Parathyroid adenoma (tissue), 2 donors: Measurements from ENCODE around the gene CES2.

Source experiments
- H2AFZ ChIP-seq: fragments of 300-600 bp; sonication (generic); one replicate; pipeline ENCODE4 v1.7.0; 2017; ENCODE audit warnings: antibody characterized with exemption, mild to moderate bottlenecking
- H3K27ac ChIP-seq: fragments of 300-600 bp; sonication (generic); one replicate; pipeline ENCODE4 v1.7.0; 2017
- H3K27me3 ChIP-seq: fragments of 300-600 bp; sonication (generic); one replicate; pipeline ENCODE4 v1.7.0; 2017; ENCODE audit warnings: low read length; ENCODE audit not compliant: control insufficient read depth, insufficient read depth
- H3K36me3 ChIP-seq: fragments of 300-600 bp; sonication (generic); one replicate; pipeline ENCODE4 v1.7.0; 2017; ENCODE audit warnings: low read length; ENCODE audit not compliant: control insufficient read depth, insufficient read depth
- H3K4me1 ChIP-seq: fragments of 300-600 bp; sonication (generic); one replicate; pipeline ENCODE4 v1.7.0; 2017; ENCODE audit warnings: control low read depth
- H3K4me2 ChIP-seq: fragments of 300-600 bp; sonication (generic); one replicate; pipeline ENCODE4 v1.7.0; 2017; ENCODE audit warnings: low read length
- H3K4me3 ChIP-seq: fragments of 300-600 bp; sonication (generic); one replicate; pipeline ENCODE4 v1.7.0; 2017; ENCODE audit warnings: low read depth, low read length
- H3K79me2 ChIP-seq: fragments of 300-600 bp; sonication (generic); one replicate; pipeline ENCODE4 v1.7.0; 2017; ENCODE audit warnings: control low read depth
- H3K9ac ChIP-seq: fragments of 300-600 bp; sonication (generic); one replicate; pipeline ENCODE4 v1.7.0; 2017; ENCODE audit warnings: mild to moderate bottlenecking
- H3K9me3 ChIP-seq: fragments of 300-600 bp; sonication (generic); one replicate; pipeline ENCODE4 v1.7.0; 2017; ENCODE audit warnings: low read length; ENCODE audit not compliant: control insufficient read depth
- TF ChIP-seq, protein P1 (sequence below): fragments of 300-600 bp; sonication (generic); IDR thresholded peaks from one replicate; pipeline ENCODE4 v1.7.0; 2017; ENCODE audit warnings: antibody characterized with exemption, mild to moderate bottlenecking
- donor health status: primary hyperparathyroidism.

CES2 gene

DNA sequence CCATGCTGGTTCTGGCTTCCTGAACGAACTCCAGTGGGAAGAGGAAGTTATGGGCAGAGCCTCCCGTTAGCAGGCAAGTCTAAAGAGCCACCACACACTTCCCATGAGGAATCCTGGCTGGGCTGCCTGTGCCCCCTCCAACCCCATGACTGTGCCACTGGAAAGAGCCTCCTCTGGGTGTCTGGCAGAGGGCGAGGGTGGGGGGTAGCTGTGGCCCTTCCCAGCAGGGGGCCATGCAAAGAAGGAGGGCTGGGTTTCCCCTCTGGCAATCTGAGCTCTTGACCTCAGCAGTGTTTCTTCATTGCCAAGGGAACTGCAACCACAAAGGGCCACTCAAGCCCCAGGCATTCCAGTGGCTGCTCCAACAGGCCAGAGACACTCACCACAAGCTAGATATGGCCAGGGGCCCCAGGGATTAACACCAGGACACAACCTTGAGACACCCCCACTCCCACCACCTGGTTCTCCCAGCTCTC lies 8.3 kb upstream of the CES2 start:
- Histone ChIP-seq H3K4me3 (no peak overlapping the region), H3K4me1 (peaks cover 9% of the 10 kb centered on the region), H3K9me3 (no peaks in the 10 kb centered on the region), H3K79me2 (no peaks in the 10 kb centered on the region), H3K36me3 (no peaks in the 10 kb centered on the region), H3K9ac (no peak overlapping the region), H3K4me2 (no peak overlapping the region), H3K27ac (peak overlapping the region; percentile 6), H2AFZ (no peak overlapping the region), H3K27me3 (no peaks in the 10 kb centered on the region)
- TF ChIP-seq, protein P1, sequence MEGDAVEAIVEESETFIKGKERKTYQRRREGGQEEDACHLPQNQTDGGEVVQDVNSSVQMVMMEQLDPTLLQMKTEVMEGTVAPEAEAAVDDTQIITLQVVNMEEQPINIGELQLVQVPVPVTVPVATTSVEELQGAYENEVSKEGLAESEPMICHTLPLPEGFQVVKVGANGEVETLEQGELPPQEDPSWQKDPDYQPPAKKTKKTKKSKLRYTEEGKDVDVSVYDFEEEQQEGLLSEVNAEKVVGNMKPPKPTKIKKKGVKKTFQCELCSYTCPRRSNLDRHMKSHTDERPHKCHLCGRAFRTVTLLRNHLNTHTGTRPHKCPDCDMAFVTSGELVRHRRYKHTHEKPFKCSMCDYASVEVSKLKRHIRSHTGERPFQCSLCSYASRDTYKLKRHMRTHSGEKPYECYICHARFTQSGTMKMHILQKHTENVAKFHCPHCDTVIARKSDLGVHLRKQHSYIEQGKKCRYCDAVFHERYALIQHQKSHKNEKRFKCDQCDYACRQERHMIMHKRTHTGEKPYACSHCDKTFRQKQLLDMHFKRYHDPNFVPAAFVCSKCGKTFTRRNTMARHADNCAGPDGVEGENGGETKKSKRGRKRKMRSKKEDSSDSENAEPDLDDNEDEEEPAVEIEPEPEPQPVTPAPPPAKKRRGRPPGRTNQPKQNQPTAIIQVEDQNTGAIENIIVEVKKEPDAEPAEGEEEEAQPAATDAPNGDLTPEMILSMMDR: no peak

DNA sequence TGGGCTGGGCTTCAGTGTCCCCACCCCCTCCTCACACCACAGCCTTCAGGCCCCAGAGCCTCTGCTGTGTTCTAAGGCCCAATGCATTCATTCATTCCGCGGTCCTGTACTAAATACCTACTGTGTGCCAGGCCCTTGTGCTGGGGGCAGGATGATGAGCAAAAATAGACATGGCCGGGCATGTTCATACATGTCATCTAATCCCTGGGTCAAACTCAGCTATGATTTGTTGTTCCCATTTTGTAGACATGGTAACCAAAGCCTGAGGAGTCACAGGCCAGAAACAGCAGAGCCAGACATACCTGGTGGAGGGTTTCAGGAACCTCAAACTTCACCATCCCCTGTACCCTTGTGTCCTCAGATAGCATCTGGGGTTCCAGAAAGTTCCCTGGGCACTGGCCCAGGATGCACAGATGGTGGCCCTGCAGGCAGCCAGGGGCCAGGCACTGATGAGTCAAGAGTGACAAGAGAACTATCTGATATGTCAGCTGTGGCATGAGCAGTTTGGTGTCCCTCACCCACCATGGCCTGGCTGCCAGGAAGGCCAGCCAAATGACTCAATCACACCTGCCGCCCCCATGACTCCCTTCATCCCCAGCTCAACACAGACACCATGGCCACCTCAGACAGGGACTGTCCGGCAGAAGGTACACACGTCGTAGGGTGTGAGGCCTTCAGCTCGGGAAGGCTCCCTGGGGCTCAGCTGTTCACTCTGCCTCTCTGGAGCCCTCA lies 7.2 kb upstream of the CES2 start:
- Histone ChIP-seq H3K9me3 (no peaks in the 10 kb centered on the region), H3K4me3 (no peak overlapping the region), H3K27ac (no peak overlapping the region), H3K36me3 (no peaks in the 10 kb centered on the region), H3K27me3 (no peaks in the 10 kb centered on the region), H3K9ac (no peak overlapping the region), H2AFZ (no peak overlapping the region), H3K79me2 (no peaks in the 10 kb centered on the region), H3K4me2 (no peak overlapping the region), H3K4me1 (peaks cover 12% of the 10 kb centered on the region)
- TF ChIP-seq, protein P1: no peak

GRCh38 chr16:66928702-66929388 lies 6.5 kb upstream of the CES2 start:
- Histone ChIP-seq H3K27ac (no peak overlapping the region), H3K4me1 (peaks cover 14% of the 10 kb centered on the region)
- TF ChIP-seq, protein P1: peak; percentile 46

DNA sequence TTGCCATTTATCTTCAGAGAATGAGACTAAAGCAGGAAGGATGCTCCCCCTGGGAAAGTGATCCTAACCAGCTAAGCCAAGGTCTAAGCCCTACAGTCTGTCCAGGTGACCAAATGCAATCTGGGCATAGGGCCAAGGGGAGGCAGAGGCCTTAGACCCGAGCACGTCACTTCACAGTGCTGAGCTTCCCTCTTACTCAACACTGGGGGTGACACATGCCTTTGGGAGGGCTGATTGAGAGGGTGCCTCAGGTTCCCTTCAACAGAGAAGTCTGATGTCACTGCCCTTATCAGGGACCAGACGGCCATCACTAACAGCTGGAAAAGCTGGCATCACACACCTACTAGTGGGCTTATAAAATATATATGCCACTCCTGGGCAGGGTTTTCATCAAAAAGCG lies 5.1 kb upstream of the CES2 start:
- Histone ChIP-seq H3K4me2 (no peak overlapping the region), H3K9me3 (no peaks in the 10 kb centered on the region), H3K4me3 (no peak overlapping the region), H3K27ac (no peak overlapping the region), H3K36me3 (no peaks in the 10 kb centered on the region), H3K27me3 (no peaks in the 10 kb centered on the region), H3K79me2 (peaks cover 7% of the 10 kb centered on the region), H3K4me1 (peaks cover 14% of the 10 kb centered on the region), H3K9ac (no peak overlapping the region), H2AFZ (no peak overlapping the region)
- TF ChIP-seq, protein P1: no peak

More at GRCh38 chr16:66928702-66929388, 6.5 kb upstream of the CES2 start:
- Histone ChIP-seq H2AFZ (no peak overlapping the region), H3K79me2 (peaks cover 5% of the 10 kb centered on the region), H3K9ac (no peak overlapping the region), H3K36me3 (no peaks in the 10 kb centered on the region), H3K4me3 (no peak overlapping the region), H3K27me3 (no peaks in the 10 kb centered on the region), H3K9me3 (no peaks in the 10 kb centered on the region), H3K4me2 (no peak overlapping the region)
